Uterus (tissue), 4 donors: ENCODE measurements around the gene GAREM1. TPM values are rescaled to one million over a fixed set of nuclear protein-coding genes. Genes with fewer than 3 reads are reported as not detected.

Experiments
- DNase-seq, 2 donors: peaks; one replicate each; pipeline ENCODE4 v3.0.0-alpha.2; 2019 to 2020
- H3K27ac ChIP-seq, 2 donors: fragments of 200-600 bp; sonication (generic); 1 replicate in 1 of 2; 2 replicates in 1 of 2; pipeline ENCODE4 v1.5.1; 2016 to 2018
- H3K27me3 ChIP-seq, 2 donors: fragments of 200-600 bp; sonication (generic); one replicate each; pipeline ENCODE4 v1.5.1; 2018 to 2019; ENCODE audit warnings: control low read depth in 1 of 2
- H3K36me3 ChIP-seq, 2 donors: fragments of 200-600 bp; sonication (generic); one replicate each; pipeline ENCODE4 v1.5.1; 2019; ENCODE audit warnings: control low read depth in 1 of 2
- H3K4me1 ChIP-seq, 2 donors: fragments of 200-600 bp; sonication (generic); one replicate each; pipeline ENCODE4 v1.5.1; 2018 to 2019; ENCODE audit warnings: control low read depth in 1 of 2
- H3K4me3 ChIP-seq, 2 donors: fragments of 200-600 bp; sonication (generic); 1 replicate in 1 of 2; 2 replicates in 1 of 2; pipeline ENCODE4 v1.5.1; 2018 to 2019; ENCODE audit warnings: mild to moderate bottlenecking in 1 of 2
- H3K9me3 ChIP-seq, 2 donors: fragments of 200-600 bp; sonication (generic); one replicate each; pipeline ENCODE4 v1.5.1; 2019; ENCODE audit warnings: control low read depth in 1 of 2
- CTCF ChIP-seq, 4 experiments: fragments of 200-600 bp in 2 of 4; fragments of 450-650 bp in 2 of 4; sonication (generic) in 2 of 4; IDR thresholded peaks; one replicate each; pipeline ENCODE4 v1.5.1; 2016 to 2019; ENCODE audit warnings: antibody characterized with exemption in 4 of 4, mild to moderate bottlenecking in 2 of 4, moderate library complexity in 1 of 4
- POLR2A ChIP-seq, 2 donors: fragments of 450-650 bp; IDR thresholded peaks; one replicate each; pipeline ENCODE4 v1.6.1; 2016; ENCODE audit warnings: antibody characterized with exemption in 2 of 2, mild to moderate bottlenecking in 1 of 2, moderate library complexity in 1 of 2
- intact Hi-C: fragments of 100-400 bp; cut with DNase I; formaldehyde crosslinking; loops from one replicate; pipeline ENCODE4 v1.15.1; 2023; ENCODE audit warnings: low total_unique reads
- total RNA-seq, 4 donors: library from RNA; depleted of rRNA in 3 of 4; stranded (reverse); fragments of >200 nt in 3 of 4; gene quantifications; one replicate each; pipeline versions ENCODE4 v1.1.0 to v1.2.4, GENCODE V29; 2014 to 2023
- donor health status: DM: yes; HTN: yes; CAD: no.

Gene GAREM1
- total RNA-seq, 4 donors from 2014 or later = 1.5 to 12.0 (median 5.9) TPM

GRCh38 chr18:32328974-32329373, 141.7 kb downstream of the GAREM1 start:
- Histone ChIP-seq H3K4me3 (no peak overlapping the region), H3K27ac (no peak overlapping the region), H3K9me3 (no peaks in the 10 kb centered on the region), H3K36me3 (no peaks in the 10 kb centered on the region), H3K27me3 (no peaks in the 10 kb centered on the region), H3K4me1 (no peaks in the 10 kb centered on the region)
- no peak for TF ChIP-seq POLR2A (IDR thresholded peaks at IDR 0.05)
- TF ChIP-seq CTCF (IDR thresholded peaks at IDR 0.05) = no peak
- intact Hi-C loops = no loop called here
- DNase-seq = no peak

GRCh38 chr18:32328379-32328778, 142.3 kb downstream of the GAREM1 start:
- H3K4me3 ChIP-seq = no peak overlapping the region
- no peaks in the 10 kb centered on the region for H3K36me3 ChIP-seq
- no peak for DNase-seq
- H3K9me3 ChIP-seq = no peaks in the 10 kb centered on the region
- no peak overlapping the region for H3K27ac ChIP-seq
- H3K4me1 ChIP-seq = no peaks in the 10 kb centered on the region
- H3K27me3 ChIP-seq = no peaks in the 10 kb centered on the region
- TF ChIP-seq POLR2A (IDR thresholded peaks at IDR 0.05) (no peak), CTCF (IDR thresholded peaks at IDR 0.05) (no peak)
- intact Hi-C loops = no loop called here

- no peak for DNase-seq
- Histone ChIP-seq H3K4me1 (no peaks in the 10 kb centered on the region), H3K27ac (peak overlapping the region in 1 of 2 donors; percentile 54), H3K9me3 (no peaks in the 10 kb centered on the region), H3K36me3 (no peaks in the 10 kb centered on the region), H3K27me3 (no peaks in the 10 kb centered on the region), H3K4me3 (no peak overlapping the region)
- intact Hi-C loops = no loop called here
- no peak for TF ChIP-seq CTCF (IDR thresholded peaks at IDR 0.05)
- no peak for TF ChIP-seq POLR2A (IDR thresholded peaks at IDR 0.05)
These were observed 144.0 kb downstream of the GAREM1 start for GRCh38 chr18:32326450-32327308.

- peak; percentile 33 to 52 for DNase-seq
- no peaks in the 10 kb centered on the region for H3K36me3 ChIP-seq
- no peaks in the 10 kb centered on the region for H3K4me1 ChIP-seq
- H3K27ac ChIP-seq = peak overlapping the region; percentile 53 to 67
- no peaks in the 10 kb centered on the region for H3K27me3 ChIP-seq
- TF ChIP-seq POLR2A (IDR thresholded peaks at IDR 0.05) (no peak), CTCF (IDR thresholded peaks at IDR 0.05) (no peak)
- H3K9me3 ChIP-seq = no peaks in the 10 kb centered on the region
- H3K4me3 ChIP-seq = peak overlapping the region in 1 of 2 donors; percentile 11
- intact Hi-C loops = no loop called here
These were observed 146.5 kb downstream of the GAREM1 start for GRCh38 chr18:32324181-32324580.

- H3K27me3 ChIP-seq = no peaks in the 10 kb centered on the region
- H3K4me1 ChIP-seq = no peaks in the 10 kb centered on the region
- H3K27ac ChIP-seq = no peak overlapping the region
- TF ChIP-seq CTCF (IDR thresholded peaks at IDR 0.05) = no peak
- no peak for TF ChIP-seq POLR2A (IDR thresholded peaks at IDR 0.05)
- DNase-seq = no peak
- no peaks in the 10 kb centered on the region for H3K9me3 ChIP-seq
- H3K4me3 ChIP-seq = no peak overlapping the region
- no peaks in the 10 kb centered on the region for H3K36me3 ChIP-seq
- intact Hi-C loops = no loop called here
These were observed 148.9 kb downstream of the GAREM1 start for GRCh38 chr18:32321826-32322225.
